ENCODE data around the gene FLRT2.

Gene FLRT2, protein sequence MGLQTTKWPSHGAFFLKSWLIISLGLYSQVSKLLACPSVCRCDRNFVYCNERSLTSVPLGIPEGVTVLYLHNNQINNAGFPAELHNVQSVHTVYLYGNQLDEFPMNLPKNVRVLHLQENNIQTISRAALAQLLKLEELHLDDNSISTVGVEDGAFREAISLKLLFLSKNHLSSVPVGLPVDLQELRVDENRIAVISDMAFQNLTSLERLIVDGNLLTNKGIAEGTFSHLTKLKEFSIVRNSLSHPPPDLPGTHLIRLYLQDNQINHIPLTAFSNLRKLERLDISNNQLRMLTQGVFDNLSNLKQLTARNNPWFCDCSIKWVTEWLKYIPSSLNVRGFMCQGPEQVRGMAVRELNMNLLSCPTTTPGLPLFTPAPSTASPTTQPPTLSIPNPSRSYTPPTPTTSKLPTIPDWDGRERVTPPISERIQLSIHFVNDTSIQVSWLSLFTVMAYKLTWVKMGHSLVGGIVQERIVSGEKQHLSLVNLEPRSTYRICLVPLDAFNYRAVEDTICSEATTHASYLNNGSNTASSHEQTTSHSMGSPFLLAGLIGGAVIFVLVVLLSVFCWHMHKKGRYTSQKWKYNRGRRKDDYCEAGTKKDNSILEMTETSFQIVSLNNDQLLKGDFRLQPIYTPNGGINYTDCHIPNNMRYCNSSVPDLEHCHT

DNA sequence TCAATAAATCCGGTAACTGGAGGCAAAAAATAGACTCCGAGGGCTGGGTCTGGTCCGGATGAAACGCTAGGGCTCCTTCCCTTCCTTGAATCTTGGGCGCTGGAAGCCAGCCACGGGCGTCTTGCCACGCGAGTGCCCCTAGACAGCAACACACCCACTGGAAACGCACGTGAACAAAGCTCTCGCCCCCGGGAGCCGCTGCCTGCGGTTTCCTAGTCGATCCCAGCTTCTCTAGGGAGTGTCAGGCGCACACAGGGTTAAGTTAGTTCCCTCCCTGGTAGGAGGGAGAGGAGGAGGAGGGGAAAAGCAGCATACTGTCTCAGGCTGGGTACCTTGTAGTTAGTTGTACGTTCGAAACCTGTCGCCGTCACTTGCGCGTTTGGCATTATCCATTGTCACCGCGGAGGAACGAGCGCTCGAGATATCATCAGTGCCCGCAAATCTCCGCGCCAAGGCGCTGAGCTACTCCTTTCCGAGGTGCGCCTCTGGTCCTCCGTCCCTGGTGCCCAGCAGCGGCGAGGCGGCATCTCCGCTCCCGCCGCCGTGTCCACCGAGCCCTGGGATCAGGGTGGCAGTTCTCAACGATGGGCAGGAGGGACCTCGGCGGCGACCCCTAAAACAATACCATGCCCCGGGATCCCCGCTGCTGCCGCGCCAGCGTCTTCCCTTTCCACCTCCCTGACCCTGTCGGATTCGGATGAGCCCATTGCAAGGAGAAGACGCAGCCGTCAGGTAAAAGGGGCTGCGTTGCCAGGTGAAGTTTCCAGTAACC, at the start of gene FLRT2:
FLRT2 (plus strand) TSS at position 342 of the 772 bp plus-strand sequence. CDS start 91,371 bp downstream, outside the sequence.
- DNase-seq: peak; percentile 78

DNA sequence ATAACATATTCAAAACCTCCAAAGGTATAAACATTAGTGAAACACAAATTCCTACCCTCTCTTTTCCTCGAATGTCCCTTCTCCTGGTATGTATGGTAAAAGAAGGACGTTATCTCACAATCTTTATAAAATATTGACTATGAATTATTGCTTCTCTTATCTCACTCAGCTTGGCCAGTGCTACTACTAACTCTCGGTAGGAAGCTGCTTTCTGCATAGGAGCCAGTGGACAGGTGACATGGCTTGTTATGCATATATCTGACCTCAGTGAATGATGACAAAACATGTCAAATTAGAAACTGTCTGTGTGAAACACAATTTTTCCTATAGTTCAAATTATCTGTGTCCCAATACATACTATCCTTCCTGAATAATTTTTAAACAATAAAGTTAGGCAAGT, 48.5 kb upstream of the FLRT2 start:
- no peak for DNase-seq

DNA sequence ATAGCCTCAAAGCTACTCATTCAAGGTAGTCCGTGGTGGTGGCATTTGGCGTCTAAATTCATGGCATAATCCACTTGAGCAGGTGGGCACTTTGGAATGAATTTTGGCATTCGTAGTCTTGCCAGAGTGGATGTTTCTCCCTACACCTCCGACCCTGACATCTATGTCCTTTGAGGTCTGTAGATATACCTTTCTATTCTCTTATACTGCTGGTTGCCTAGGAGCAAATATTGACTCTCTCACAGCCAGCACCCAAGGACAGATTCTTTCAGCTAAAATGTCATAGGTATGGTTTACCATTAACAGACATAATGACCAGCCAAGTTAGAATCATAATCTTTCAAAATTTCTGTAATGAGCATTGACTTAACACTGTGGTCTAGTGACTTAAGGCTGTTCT, 47.4 kb upstream of the FLRT2 start:
- DNase-seq: no peak

DNA sequence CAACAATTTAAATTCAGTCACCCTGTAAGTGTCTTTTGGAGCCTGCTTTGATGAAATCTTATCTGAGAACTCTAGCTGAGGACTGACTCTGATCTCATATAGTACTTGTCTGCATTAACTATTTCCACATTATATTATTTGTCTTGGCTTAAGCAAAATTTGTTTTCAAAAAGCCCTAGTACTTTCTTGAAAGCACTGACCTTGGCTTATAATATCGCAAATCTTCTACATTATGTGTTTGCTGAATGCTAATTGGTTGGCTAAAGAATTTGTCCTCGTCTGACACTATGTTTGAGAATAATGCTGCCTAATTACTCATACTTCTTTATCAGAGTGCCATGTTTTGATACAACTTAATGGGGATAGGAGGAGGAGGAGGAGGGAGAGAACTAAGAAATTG, 46.9 kb upstream of the FLRT2 start:
- DNase-seq: no peak

- no peak for DNase-seq
Observed at GRCh38 chr14:85483652-85484051, 46.3 kb upstream of the FLRT2 start.

GRCh38 chr14:85487215-85487614, 42.7 kb upstream of the FLRT2 start:
- DNase-seq: no peak

GRCh38 chr14:85501751-85502150, 28.2 kb upstream of the FLRT2 start:
- no peak for DNase-seq

- no peak for DNase-seq
Observed at GRCh38 chr14:85508863-85509262, 21.1 kb upstream of the FLRT2 start.

DNA sequence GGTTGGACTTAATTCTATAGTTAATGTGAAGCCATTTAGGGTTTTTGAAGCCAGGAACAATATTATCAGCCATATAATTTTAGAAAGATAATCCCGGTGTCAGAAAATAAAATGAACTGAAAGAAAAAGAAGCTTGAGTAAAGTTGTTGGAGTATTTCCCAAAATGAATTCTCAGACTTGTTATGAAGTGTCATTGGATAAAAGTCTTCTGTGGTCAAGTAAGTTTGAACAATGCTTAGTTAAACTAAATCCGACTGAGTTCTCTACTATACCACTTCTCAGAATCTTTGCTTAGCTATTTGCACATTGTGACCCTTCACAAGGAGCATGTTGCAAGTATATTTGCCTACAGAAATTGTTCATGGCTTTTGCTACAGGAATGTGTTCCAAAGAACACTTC, 17.5 kb upstream of the FLRT2 start:
- DNase-seq: no peak

- DNase-seq: no peak
Observed at GRCh38 chr14:85514487-85514886, 15.5 kb upstream of the FLRT2 start.

GRCh38 chr14:85516239-85517113, 13.5 kb upstream of the FLRT2 start:
- peak; percentile 80 for DNase-seq

DNA sequence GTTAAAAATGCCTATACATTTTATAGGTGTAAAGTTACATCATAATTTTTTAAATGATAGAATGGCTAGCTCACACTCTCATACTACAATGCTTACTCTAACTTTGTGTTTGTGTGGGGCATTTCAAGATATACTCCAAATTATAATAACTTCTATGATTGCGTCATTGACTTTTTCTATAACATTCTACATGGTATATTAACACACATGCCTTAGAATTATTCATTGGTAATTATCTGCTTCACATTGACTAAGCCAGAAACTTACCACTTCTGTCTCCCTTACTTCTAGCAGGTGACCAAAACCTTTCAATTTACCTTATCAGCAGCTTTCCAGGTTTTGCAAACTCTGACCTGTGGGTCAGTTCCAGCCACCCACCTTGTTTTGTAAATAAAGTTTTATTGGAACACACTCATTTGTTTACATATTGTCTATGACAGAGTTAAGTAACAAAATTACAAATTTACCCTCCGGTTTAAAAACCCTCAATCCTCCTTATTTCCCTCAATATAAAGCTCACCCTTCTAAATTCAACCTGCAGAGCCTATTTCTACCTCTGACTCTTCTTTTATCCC, 12.7 kb upstream of the FLRT2 start:
- DNase-seq: no peak

- no peak for DNase-seq
Observed at GRCh38 chr14:85519661-85520305, 10.2 kb upstream of the FLRT2 start.

- no peak for DNase-seq
Observed at GRCh38 chr14:85520581-85520980, 9.4 kb upstream of the FLRT2 start.

DNA sequence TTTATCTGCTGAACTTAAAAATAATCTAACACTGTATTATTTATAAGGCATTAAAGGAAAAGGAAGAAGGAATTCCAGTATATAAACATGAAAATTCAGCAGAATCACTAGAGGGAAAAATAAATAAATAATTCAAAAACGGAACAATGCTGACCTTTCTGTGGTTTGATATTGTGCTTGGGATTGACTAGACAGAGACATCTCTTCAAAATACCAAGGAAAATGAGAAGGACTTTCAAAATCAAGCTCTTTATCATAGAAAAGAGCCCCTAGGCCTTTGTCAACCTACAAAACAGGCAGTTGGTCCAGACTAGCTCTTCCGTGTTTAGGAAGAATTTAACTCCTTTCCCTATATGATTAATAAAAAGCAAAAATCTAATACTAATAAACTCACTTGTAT, 6.3 kb upstream of the FLRT2 start:
- DNase-seq: no peak

GRCh38 chr14:85527006-85527405, 2.9 kb upstream of the FLRT2 start:
- peak; percentile 70 for DNase-seq

DNA sequence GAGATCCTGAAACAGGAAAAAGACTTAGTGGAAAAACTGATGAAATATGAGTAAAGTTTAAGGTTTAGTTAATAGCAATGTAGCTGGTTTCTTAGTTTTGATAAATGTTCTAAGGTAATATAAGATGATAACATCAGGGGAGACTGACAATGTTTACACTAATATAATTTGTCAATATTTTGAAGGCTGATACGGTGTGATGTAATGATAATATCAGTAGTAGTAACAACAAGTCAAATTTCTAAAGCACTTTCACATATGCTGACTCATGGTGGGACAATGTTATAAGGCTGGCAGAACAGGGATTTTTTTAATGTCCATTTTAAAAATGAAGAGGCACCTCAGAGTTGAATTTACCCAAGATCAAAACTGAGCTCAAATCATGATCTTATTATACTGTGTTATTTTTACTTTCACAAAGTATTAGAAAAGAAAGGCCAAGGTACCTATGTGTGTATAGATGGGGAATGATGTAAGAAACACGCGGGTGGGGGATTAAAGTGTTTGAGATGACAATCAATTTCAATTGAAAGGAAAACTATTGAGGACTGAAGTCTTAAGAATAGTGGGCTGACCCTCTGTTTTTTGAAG, 2.4 kb upstream of the FLRT2 start:
- no peak for DNase-seq

DNA sequence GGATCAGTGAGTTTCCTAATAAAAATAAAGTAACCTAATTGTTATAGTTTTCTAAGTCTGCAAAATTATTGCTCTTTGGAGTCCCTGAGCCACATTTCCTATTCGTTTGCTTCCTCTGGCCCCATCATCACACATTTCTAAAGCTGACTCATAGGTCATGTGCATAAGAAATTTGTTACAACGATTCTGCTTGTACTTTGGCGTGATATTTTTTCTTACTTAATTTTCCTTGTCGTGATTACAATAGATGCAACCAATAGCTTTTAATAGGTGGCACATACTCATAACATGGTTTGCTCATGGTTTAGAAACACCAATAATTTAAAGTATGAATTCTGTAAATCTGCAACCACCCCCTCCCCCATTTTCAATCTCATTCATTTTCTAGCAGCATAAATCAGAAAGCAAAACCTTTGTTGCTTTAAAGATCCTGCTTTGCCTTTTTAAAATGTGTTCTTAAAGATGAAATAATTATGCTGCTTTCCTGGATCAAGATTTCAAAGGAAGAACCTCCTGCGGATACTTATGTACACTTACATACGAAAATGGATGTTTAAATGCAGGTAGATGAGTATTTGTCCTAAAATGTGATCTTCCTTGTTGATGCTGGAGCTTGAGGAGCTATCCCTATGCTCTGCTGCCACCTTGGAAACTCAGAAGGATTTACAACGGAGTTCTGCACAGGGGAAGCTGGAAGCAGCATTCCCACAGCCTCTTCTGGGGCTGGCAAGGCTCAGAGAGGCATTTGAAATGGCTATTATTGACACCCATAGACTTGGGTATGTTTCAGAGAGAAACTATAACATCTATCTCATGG, 1.7 kb upstream of the FLRT2 start:
- DNase-seq: peak; percentile 73

- DNase-seq: peak; percentile 55
Observed at GRCh38 chr14:85528897-85529631, 880 bp upstream of the FLRT2 start.

- DNase-seq: no peak
Observed at GRCh38 chr14:85530626-85531025, 682 bp downstream of the FLRT2 start.
